Measurements from ENCODE around the gene ERC2. TPM values are rescaled to one million over a fixed set of nuclear protein-coding genes. Genes with fewer than 3 reads are reported as not detected.

Gene ERC2
- total RNA-seq, 2 donors from 2014 or later = 1.2 TPM; not detected in 1

DNA sequence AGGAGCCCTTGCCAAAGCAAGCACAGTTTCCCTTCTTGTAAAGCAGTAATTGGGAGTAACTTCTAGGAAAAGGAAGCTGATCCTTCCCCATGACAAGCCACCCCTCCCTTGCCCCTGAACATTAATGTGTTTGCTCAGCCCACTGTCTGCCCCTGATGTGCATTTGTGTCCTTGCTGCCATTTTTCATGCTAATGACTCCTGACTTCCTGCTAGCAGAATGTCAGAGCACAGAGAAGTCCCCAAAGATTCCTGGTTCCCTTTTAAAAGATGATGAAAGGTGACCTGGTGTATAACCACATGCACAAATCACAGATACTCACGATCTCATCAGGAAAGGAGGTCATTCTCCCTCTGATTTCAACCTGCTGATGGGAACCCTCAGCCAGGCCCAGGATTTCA, 936.9 kb downstream of the ERC2 start:
- DNase-seq (ENCODE audit: low spot score) = no peak
- Histone ChIP-seq H3K36me3 (no peaks in the 10 kb centered on the region), H3K9me3 (no peaks in the 10 kb centered on the region), H3K4me3 (no peak overlapping the region), H3K27me3 (replicated peaks; ENCODE audit: insufficient read depth) (no peaks in the 10 kb centered on the region), H3K27ac (no peak overlapping the region), H3K4me1 (ENCODE audit: control insufficient read depth in 1 of 2, low read depth in 2 of 2) (peaks cover 0 to 10% of the 10 kb centered on the region in 2 donors)
- no peak for ATAC-seq (ENCODE audit: insufficient number of reproducible peaks, low FRiP score, low read depth)
- TF ChIP-seq, protein P1, sequence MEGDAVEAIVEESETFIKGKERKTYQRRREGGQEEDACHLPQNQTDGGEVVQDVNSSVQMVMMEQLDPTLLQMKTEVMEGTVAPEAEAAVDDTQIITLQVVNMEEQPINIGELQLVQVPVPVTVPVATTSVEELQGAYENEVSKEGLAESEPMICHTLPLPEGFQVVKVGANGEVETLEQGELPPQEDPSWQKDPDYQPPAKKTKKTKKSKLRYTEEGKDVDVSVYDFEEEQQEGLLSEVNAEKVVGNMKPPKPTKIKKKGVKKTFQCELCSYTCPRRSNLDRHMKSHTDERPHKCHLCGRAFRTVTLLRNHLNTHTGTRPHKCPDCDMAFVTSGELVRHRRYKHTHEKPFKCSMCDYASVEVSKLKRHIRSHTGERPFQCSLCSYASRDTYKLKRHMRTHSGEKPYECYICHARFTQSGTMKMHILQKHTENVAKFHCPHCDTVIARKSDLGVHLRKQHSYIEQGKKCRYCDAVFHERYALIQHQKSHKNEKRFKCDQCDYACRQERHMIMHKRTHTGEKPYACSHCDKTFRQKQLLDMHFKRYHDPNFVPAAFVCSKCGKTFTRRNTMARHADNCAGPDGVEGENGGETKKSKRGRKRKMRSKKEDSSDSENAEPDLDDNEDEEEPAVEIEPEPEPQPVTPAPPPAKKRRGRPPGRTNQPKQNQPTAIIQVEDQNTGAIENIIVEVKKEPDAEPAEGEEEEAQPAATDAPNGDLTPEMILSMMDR (IDR thresholded peaks at IDR 0.05) = no peak

GRCh38 chr3:55527361-55527760, 940.9 kb downstream of the ERC2 start:
- Histone ChIP-seq H3K27me3 (replicated peaks; ENCODE audit: insufficient read depth) (no peaks in the 10 kb centered on the region), H3K27ac (no peak overlapping the region), H3K9me3 (no peaks in the 10 kb centered on the region), H3K36me3 (no peaks in the 10 kb centered on the region), H3K4me1 (ENCODE audit: control insufficient read depth in 1 of 2, low read depth in 2 of 2) (peaks cover 0 to 13% of the 10 kb centered on the region in 2 donors), H3K4me3 (no peak overlapping the region)
- ATAC-seq (ENCODE audit: insufficient number of reproducible peaks, low FRiP score, low read depth) (no peak), DNase-seq (ENCODE audit: low spot score) (no peak)
- TF ChIP-seq, protein P1 (IDR thresholded peaks at IDR 0.05) = no peak

- Histone ChIP-seq H3K4me1 (ENCODE audit: control insufficient read depth in 1 of 2, low read depth in 2 of 2) (peaks cover 0 to 13% of the 10 kb centered on the region in 2 donors), H3K9me3 (no peaks in the 10 kb centered on the region), H3K4me3 (no peak overlapping the region), H3K27me3 (replicated peaks; ENCODE audit: insufficient read depth) (no peaks in the 10 kb centered on the region), H3K27ac (no peak overlapping the region), H3K36me3 (no peaks in the 10 kb centered on the region)
- TF ChIP-seq, protein P1 (IDR thresholded peaks at IDR 0.05) = no peak
- ATAC-seq (ENCODE audit: insufficient number of reproducible peaks, low FRiP score, low read depth) (no peak), DNase-seq (ENCODE audit: low spot score) (no peak)
These were observed 941.8 kb downstream of the ERC2 start for GRCh38 chr3:55526332-55527030.

DNA sequence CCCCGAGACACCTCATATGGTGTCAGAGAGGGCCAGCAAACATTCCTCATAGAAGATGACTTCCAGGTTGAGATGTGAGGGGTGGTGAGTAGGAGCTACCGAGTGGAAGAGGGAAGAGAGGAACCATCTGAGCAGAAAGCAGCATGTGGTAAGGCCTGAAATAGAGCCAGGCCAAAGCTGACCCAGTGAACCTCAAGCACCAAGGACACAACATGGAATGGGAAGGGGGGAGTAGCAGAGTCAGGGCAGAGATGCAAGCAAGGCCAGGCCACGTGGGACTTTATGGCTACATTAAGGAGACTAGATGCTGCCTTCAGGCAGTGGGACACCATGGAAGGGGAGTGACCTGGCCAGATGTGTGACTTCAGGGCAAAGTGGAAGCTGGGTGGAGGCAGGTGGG, 942.8 kb downstream of the ERC2 start:
- H3K4me3 ChIP-seq = no peak overlapping the region
- H3K9me3 ChIP-seq = no peaks in the 10 kb centered on the region
- DNase-seq (ENCODE audit: low spot score) = no peak
- H3K27me3 ChIP-seq (replicated peaks; ENCODE audit: insufficient read depth) = no peaks in the 10 kb centered on the region
- H3K36me3 ChIP-seq = no peaks in the 10 kb centered on the region
- no peak overlapping the region for H3K27ac ChIP-seq
- ATAC-seq (ENCODE audit: insufficient number of reproducible peaks, low FRiP score, low read depth) = no peak
- H3K4me1 ChIP-seq (ENCODE audit: control insufficient read depth in 1 of 2, low read depth in 2 of 2) = peaks cover 0 to 13% of the 10 kb centered on the region in 2 donors
- TF ChIP-seq, protein P1 (IDR thresholded peaks at IDR 0.05) = no peak

GRCh38 chr3:55524565-55525244, 943.6 kb downstream of the ERC2 start:
- no peak for ATAC-seq (ENCODE audit: insufficient number of reproducible peaks, low FRiP score, low read depth)
- Histone ChIP-seq H3K36me3 (no peaks in the 10 kb centered on the region), H3K27ac (no peak overlapping the region), H3K4me3 (no peak overlapping the region), H3K4me1 (ENCODE audit: control insufficient read depth in 1 of 2, low read depth in 2 of 2) (peaks cover 0 to 13% of the 10 kb centered on the region in 2 donors), H3K27me3 (replicated peaks; ENCODE audit: insufficient read depth) (no peaks in the 10 kb centered on the region), H3K9me3 (no peaks in the 10 kb centered on the region)
- DNase-seq (ENCODE audit: low spot score) = no peak
- TF ChIP-seq, protein P1 (IDR thresholded peaks at IDR 0.05) = no peak
